AG09319 (cell line): ENCODE data around the gene TMEM53.

Source experiments
- DNase-seq: peaks from one replicate; pipeline ENCODE4 v3.0.0-alpha.2; 2010; ENCODE audit warnings: low read depth; ENCODE audit errors: extremely low read depth
- CTCF ChIP-seq: IDR thresholded peaks from 2 replicates; pipeline ENCODE4 v1.5.1; 2011; ENCODE audit warnings: low read depth, mild to moderate bottlenecking, inconsistent platforms, low read length, moderate library complexity

Gene TMEM53

GRCh38 chr1:44631647-44632539 is 42.4 kb downstream of the TMEM53 start:
- peak; percentile 57 for DNase-seq
- TF ChIP-seq CTCF, result no peak

DNA sequence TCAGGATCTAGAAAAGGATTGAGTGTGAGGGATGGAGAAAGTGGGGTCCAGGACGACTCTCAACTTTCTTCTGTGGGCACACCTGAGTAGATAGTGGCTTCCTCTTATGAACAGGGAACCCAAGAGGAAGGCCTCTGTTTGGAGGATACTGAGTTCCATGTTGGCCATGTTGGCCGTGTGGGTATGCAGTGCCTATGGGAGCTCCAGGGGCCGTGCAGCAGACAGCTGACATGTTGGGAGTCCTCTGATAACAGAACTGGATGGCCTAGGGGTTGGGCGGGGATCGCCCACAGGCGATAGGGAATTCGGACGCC is 43.0 kb downstream of the TMEM53 start:
- DNase-seq, result no peak
- TF ChIP-seq CTCF, result no peak

GRCh38 chr1:44630116-44630515 is 44.2 kb downstream of the TMEM53 start:
- no peak for TF ChIP-seq CTCF
- DNase-seq, result no peak

DNA sequence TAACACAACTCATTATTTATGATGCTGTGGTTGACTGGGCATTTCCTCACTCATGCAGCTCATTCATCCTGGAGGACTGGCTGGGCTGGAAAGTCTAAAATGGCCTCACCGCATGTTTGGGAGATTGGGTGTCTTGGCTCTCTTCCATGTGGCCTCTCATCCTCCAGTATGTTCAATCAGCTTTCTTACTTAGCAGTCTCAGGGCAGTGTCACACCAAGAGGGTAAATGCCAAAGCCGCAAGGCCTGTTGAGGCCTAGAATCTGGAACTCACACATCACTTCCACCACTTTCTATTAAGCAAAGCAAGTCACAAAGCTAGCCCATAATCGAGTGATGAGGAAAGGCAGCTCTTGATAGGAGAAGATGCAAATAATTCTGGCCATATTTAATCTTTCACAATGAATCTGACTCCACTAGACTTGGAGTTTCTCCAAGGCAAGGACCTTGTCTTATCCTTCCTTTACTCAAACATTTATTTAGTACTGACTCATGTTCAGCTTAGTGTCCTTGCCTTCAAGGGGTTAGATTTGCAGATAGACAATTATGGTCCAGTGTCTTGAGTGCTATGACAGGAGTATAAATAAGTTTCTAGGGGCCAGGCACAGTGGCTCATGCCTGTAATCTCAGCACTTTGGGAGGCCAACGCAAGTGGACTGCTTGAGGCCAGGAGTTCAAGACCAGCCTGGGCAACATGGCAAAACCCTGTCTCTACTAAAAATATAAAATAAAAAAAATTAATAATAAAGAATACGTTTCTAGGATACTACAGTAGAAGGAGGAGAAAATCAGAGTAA is 45.1 kb downstream of the TMEM53 start:
- no peak for DNase-seq
- TF ChIP-seq CTCF, result no peak

DNA sequence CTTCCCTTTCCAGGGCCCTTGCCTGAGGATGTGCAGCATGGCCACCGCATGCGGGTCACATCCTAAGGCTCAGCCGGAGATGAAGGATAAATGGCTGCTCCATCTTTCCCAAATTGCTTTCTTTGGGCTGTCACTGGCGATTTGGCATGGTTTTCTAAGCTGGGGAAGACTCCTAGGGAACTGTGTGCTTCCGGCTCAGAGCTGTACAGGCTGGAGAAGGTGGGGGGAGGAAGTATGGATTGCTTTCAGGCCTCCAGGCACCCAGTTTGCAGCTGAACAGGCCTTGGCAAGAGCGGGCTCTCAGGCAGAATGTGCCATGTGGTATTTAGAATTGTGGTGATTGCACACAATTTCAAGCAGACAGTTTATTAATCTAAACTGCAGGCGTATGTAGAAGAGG is 48.9 kb downstream of the TMEM53 start:
- TF ChIP-seq CTCF, result no peak
- no peak for DNase-seq

- no peak for TF ChIP-seq CTCF
- no peak for DNase-seq
Measured at GRCh38 chr1:44624268-44624901, 49.9 kb downstream of the TMEM53 start.
